ENCODE data around the gene TSACC.

DNA sequence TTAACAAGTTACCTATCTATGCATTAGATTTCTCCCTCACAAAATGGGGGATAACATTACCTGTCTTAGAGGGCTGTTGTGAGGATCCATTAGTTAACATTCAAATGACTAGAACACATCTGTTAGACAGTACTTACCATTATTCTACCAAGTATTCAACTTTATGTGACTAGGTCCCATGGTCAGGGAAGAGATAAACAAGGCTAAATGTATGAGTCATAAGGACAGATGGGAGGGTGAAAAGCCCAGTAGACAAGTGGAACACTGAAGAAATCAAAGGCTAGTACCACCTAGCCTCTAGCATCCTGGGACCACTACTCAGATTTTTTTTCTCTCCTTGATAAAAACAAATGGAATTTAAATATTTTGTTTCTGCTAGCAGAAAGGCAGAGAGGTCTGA is 30.2 kb upstream of the TSACC start:
- TF ChIP-seq, protein P1, sequence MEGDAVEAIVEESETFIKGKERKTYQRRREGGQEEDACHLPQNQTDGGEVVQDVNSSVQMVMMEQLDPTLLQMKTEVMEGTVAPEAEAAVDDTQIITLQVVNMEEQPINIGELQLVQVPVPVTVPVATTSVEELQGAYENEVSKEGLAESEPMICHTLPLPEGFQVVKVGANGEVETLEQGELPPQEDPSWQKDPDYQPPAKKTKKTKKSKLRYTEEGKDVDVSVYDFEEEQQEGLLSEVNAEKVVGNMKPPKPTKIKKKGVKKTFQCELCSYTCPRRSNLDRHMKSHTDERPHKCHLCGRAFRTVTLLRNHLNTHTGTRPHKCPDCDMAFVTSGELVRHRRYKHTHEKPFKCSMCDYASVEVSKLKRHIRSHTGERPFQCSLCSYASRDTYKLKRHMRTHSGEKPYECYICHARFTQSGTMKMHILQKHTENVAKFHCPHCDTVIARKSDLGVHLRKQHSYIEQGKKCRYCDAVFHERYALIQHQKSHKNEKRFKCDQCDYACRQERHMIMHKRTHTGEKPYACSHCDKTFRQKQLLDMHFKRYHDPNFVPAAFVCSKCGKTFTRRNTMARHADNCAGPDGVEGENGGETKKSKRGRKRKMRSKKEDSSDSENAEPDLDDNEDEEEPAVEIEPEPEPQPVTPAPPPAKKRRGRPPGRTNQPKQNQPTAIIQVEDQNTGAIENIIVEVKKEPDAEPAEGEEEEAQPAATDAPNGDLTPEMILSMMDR (IDR thresholded peaks at IDR 0.05; ENCODE audit: borderline replicate concordance, extremely low read depth, low read length, poor library complexity, severe bottlenecking): no peak
- no peak for TF ChIP-seq EZH2 (IDR thresholded peaks at IDR 0.05; ENCODE audit: borderline replicate concordance, low read depth, low read length, severe bottlenecking)

Data from DND-41 (cell line).